GM21447 (cell line): ENCODE data around the gene CHST3.
"Not testable (repeated sequence)": the region's sequence is repeated elsewhere in the genome, so short reads cannot be mapped to it uniquely, and the experiment has no call there.

ENCODE experiments used
- ATAC-seq: cut with Tn5 transposase; IDR thresholded peaks from one replicate; pipeline ENCODE4 v1.9.1; 2021; ENCODE audit not compliant: unreplicated experiment

CHST3 gene

DNA sequence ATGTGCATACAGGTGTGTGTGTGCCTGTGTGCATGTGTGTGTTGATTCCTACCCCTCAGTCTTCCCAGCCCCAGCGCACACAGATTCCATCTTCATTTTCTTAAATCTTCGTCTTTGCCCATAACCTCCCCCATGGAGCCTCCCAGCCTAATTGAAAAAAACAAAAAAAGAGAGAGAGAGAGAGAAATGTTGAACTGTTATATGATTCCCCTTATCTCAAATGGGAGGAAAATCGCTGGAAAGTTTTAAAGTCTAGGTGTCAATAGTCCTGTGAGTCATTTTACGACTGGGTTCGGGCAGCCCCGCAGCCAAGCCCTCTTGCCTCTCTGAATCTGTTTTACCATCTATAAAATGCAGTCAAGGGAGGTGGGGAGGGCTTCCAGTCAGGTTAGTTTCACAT, 63.3 kb downstream of the CHST3 start:
- ATAC-seq: no peak

GRCh38 chr10:72029414-72029813, 65.2 kb downstream of the CHST3 start:
- ATAC-seq: no peak

GRCh38 chr10:72030762-72031543, 66.8 kb downstream of the CHST3 start:
- no peak for ATAC-seq

DNA sequence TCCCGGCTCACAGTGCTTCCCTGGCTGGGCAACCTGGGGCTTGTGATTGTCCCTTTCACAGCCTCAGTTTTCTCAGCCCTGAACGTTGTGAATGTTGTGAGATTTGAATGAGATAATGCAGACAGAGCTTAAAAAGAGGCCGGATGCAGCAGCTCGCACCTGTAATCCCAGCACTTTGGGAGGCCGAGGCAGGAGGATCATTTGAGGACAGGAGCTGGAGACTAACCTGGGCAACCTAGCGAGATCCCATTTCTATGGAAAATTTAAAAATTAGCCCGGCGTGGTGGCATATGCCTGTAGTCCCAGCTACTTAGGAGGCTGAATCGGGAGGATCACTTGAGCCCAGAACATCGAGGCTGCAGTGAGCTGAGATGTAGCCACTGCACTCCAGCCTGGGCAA, 67.5 kb downstream of the CHST3 start:
- no peak for ATAC-seq

- ATAC-seq: not testable (repeated sequence)
These were observed 68.4 kb downstream of the CHST3 start for GRCh38 chr10:72032409-72033162.

DNA sequence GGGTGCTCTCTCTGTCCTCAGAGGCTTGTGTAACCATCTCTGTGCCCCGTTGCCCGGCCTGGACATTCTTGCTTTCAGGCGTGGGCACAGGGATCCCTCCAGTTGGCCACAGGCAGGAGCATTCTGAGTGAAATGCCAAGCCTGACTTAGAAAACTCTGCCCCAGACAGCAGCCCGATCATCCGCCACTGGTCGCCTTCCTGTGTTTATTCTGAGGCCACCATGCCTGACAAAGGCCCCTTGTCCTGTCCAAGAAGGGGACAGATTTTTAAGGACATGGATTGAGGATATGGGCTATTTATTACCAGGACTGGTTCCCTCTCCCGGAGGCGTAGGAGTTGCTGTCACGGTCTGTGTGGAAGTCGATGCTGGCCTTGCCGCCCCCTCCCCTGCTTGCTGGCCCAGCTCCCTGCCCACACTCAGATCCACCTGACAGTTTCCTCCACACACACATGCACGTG, 69.9 kb downstream of the CHST3 start:
- no peak for ATAC-seq

GRCh38 chr10:72034761-72035160, 70.6 kb downstream of the CHST3 start:
- no peak for ATAC-seq

DNA sequence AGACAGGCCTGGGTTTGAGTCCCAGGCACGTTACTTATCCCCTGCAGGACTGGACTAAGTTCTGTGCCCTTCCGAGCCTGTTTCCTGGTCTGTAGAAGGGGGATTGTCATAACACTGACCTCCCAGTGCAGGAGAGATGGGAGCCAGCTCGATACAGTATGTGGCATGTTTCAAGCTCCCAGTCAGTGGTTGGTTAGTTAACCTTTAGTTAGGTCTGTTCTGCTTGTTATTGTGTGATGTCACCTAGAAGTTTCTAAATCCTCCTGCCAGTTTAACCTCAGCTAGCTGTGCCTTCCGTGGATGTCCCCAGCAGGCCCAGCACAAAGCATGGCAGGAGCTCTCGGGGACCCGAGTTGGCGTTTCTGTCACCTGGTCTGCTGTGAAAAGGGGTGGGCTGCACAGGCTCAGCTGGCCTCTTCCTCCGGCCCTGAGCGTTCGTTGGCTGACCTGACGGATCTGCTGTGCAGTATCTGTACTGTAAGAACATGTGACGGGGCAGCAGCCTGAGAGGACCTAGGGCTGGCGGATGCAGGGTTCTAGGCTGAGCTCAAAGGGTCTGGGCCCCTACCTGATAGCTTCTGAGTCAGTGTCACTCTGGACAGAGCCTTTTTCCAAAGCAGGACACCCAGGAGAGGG, 71.2 kb downstream of the CHST3 start:
- ATAC-seq: no peak

- ATAC-seq: no peak
These were observed 73.1 kb downstream of the CHST3 start for GRCh38 chr10:72037266-72037665.

GRCh38 chr10:72037811-72038210, 73.6 kb downstream of the CHST3 start:
- no peak for ATAC-seq

DNA sequence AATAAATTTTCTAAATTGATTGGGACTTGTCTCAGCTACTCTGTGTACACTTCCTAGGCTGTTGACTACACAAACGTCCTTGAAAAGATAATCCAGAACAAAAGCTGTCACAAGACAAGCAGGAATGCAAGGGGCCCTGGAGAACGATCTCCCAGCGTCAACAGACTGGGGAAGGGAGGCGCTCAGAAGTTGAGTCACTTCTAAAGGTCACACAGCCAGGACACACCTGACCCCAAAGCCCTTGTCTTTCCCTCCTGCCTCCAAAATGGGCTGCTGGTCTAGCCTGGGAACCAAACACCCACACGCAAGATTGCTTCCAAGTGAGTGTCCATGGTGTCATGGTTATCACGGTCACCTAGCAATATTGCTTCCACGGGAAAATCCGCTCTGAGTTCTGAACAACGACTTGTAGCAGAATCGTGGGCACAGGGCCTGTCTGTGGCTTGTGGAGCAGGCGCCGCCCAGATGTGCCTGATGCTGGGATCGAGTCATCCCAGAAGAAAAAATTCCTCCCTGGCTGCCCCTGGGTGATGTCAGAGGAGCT, 74.3 kb downstream of the CHST3 start:
- no peak for ATAC-seq

GRCh38 chr10:72039377-72039776, 75.2 kb downstream of the CHST3 start:
- ATAC-seq: no peak

DNA sequence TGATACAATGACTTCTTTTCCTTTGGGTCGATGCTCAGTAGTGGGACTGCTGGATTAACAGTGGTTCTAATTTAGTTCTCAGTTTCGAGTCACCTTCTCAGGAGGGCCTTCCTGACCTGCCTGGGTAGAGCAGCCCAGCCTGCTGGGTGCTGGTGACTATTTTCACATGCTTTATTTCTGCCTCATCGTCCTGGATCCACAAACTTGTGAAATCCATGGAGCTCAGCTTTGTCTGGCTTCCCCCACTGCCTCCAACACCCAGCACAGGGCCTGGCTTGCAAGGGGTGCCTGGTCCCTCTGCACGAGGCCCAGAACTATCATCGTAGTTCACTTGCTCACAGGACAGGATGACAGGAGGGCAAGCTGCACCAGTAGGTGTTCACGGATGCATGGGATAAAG, 77.3 kb downstream of the CHST3 start:
- no peak for ATAC-seq

DNA sequence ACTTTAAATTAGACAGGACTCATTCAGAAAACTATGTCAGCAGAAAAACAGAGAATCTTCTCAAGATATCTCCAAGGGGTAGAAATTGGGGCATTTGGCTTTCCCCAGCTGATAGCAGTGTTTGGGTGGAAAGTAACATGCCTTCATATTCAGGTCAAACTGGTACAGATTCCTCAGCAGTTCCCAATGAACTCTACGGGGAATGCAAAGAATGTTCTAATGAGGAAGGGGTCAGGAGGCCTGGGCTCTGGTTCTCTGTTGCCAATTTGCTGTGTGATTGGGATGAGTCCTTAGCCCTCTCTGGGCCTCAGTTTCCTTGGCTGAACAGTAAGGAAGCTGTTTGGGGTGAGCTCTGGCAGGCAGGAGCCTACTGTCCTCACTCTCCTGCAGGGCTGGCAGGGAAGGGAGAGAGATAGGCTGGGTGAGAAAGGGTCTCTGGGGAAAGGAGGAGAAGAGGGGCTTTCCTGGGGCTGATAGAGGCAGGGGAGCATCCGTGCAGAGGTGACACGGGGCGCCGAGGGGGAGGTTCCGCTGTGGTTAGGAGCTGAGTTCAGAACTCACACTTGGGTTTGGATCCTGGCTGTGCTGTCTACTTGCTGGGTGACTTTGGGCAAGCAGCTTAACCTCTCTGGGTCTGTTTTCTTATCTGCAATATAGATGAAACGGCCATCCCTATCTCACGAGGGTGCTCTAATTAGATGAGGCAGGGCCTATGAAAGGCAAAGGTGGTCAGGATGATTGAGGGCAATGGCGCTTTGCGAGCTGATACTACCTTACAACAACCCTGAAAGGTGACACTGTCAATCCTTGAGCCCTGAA, 79.0 kb downstream of the CHST3 start:
- ATAC-seq: no peak

- no peak for ATAC-seq
These were observed 80.3 kb downstream of the CHST3 start for GRCh38 chr10:72044417-72045041.

GRCh38 chr10:72045586-72045985, 81.4 kb downstream of the CHST3 start:
- ATAC-seq: no peak

DNA sequence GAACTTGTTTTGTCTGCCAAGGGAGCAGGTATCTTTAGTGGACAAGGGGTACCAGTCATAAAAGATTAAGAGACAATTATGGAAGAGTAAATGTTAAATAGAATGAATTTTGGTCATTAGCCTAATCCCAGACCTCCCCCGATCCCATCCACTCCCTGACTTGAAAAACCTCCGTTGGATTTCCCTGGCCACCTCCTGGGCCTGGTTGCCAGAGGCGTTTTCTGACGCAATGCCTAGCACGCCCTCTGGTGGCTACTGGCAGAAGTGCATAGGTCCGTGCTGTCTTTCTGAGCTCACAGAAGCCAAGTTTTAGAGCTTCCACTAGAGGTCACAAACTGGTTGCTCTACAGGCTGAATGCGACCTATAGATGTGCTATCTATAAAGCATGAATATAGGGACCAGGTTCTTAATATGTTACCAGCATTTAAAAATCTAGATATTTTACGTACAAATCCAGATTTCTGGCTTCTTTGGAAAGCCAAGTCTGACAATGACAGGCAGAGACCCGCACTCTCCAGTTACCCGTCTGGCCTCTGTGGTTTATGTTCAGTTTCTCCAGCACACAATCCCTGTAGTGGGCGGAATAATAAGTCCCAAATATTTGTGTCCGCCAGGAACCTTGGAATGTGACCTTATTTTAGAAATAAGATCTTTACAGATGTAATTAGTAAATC, 84.4 kb downstream of the CHST3 start:
- ATAC-seq: no peak

- no peak for ATAC-seq
These were observed 85.3 kb downstream of the CHST3 start for GRCh38 chr10:72049472-72049871.

GRCh38 chr10:72049969-72050781, 86.0 kb downstream of the CHST3 start:
- ATAC-seq: no peak
